Ascending aorta (tissue), 2 donors: ENCODE data around the gene AHCYL1. TPM values are rescaled to one million over a fixed set of nuclear protein-coding genes. Genes with fewer than 3 reads are reported as not detected.

Source experiments
- DNase-seq, 2 donors: peaks; one replicate each; pipeline ENCODE4 v3.0.0-alpha.2; 2019; ENCODE audit warnings: low spot score in 2 of 2
- H3K27ac ChIP-seq, 2 donors: fragments of 200-600 bp; sonication (generic); one replicate each; pipeline ENCODE4 v1.5.1; 2016 to 2017; ENCODE audit warnings: mild to moderate bottlenecking in 1 of 2
- H3K27me3 ChIP-seq: fragments of 200-600 bp; sonication (generic); one replicate; pipeline ENCODE4 v1.5.1; 2017
- H3K36me3 ChIP-seq, 2 donors: fragments of 200-600 bp; sonication (generic); one replicate each; pipeline ENCODE4 v1.5.1; 2016
- H3K4me1 ChIP-seq, 2 donors: fragments of 200-600 bp; sonication (generic); one replicate each; pipeline ENCODE4 v1.5.1; 2016 to 2017; ENCODE audit warnings: mild to moderate bottlenecking in 1 of 2
- H3K4me3 ChIP-seq, 2 donors: fragments of 200-600 bp; sonication (generic); one replicate each; pipeline ENCODE4 v1.5.1; 2016 to 2017; ENCODE audit warnings: mild to moderate bottlenecking in 1 of 2
- H3K9me3 ChIP-seq, 2 donors: fragments of 200-600 bp; sonication (generic); one replicate each; pipeline ENCODE4 v1.5.1; 2016
- CTCF ChIP-seq, 3 experiments: fragments of 200-600 bp in 2 of 3; fragments of 450-650 bp in 1 of 3; sonication (generic) in 2 of 3; IDR thresholded peaks; one replicate each; pipeline ENCODE4 v1.5.1; 2016 to 2019; ENCODE audit warnings: antibody characterized with exemption in 3 of 3, mild to moderate bottlenecking in 1 of 3, moderate library complexity in 1 of 3
- intact Hi-C: fragments of 100-400 bp; cut with DNase I; formaldehyde crosslinking; loops from one replicate; pipeline ENCODE4 v1.15.1; 2023
- total RNA-seq: library from RNA; depleted of rRNA; stranded (reverse); fragments of >200 nt; gene quantifications from one replicate; pipeline ENCODE4 v1.1.0, GENCODE V29; 2016

The AHCYL1 gene
- total RNA-seq, 1 donor from 2014 or later: 49.1 TPM

GRCh38 chr1:109993885-109994284 is 9.3 kb downstream of the AHCYL1 start:
- H3K27ac ChIP-seq: no peak overlapping the region
- no peak overlapping the region for H3K4me3 ChIP-seq
- H3K36me3 ChIP-seq: peaks cover 0 to 7% of the 10 kb centered on the region in 2 donors
- no peak for DNase-seq
- intact Hi-C loops: no loop called here
- no peaks in the 10 kb centered on the region for H3K9me3 ChIP-seq
- H3K27me3 ChIP-seq: no peaks in the 10 kb centered on the region
- peaks cover 0 to 20% of the 10 kb centered on the region in 2 donors for H3K4me1 ChIP-seq
- TF ChIP-seq CTCF (IDR thresholded peaks at IDR 0.05): no peak

GRCh38 chr1:109994654-109995053 is 10.1 kb downstream of the AHCYL1 start:
- intact Hi-C loops: no loop called here
- no peak overlapping the region for H3K27ac ChIP-seq
- no peak for DNase-seq
- H3K4me1 ChIP-seq: peaks cover 0 to 17% of the 10 kb centered on the region in 2 donors
- no peak for TF ChIP-seq CTCF (IDR thresholded peaks at IDR 0.05)
- H3K9me3 ChIP-seq: no peaks in the 10 kb centered on the region
- no peak overlapping the region for H3K4me3 ChIP-seq
- H3K27me3 ChIP-seq: no peaks in the 10 kb centered on the region
- peaks cover 0 to 7% of the 10 kb centered on the region in 2 donors for H3K36me3 ChIP-seq

- Histone ChIP-seq H3K4me3 (no peak overlapping the region), H3K36me3 (peaks cover 0 to 7% of the 10 kb centered on the region in 2 donors), H3K9me3 (no peaks in the 10 kb centered on the region), H3K27me3 (no peaks in the 10 kb centered on the region), H3K27ac (no peak overlapping the region), H3K4me1 (peaks cover 0 to 17% of the 10 kb centered on the region in 2 donors)
- no peak for TF ChIP-seq CTCF (IDR thresholded peaks at IDR 0.05)
- DNase-seq: no peak
- intact Hi-C loops: no loop called here
These were observed 11.0 kb downstream of the AHCYL1 start for GRCh38 chr1:109995536-109995935.

- intact Hi-C loops: no loop called here
- Histone ChIP-seq H3K27ac (no peak overlapping the region), H3K9me3 (no peaks in the 10 kb centered on the region), H3K4me3 (no peak overlapping the region), H3K27me3 (no peaks in the 10 kb centered on the region), H3K36me3 (peaks cover 0 to 7% of the 10 kb centered on the region in 2 donors), H3K4me1 (peaks cover 0 to 13% of the 10 kb centered on the region in 2 donors)
- TF ChIP-seq CTCF (IDR thresholded peaks at IDR 0.05): no peak
- DNase-seq: no peak
These were observed 11.9 kb downstream of the AHCYL1 start for GRCh38 chr1:109996476-109996875.

- no peak overlapping the region for H3K4me3 ChIP-seq
- intact Hi-C loops: no loop called here
- peaks cover 0 to 7% of the 10 kb centered on the region in 2 donors for H3K36me3 ChIP-seq
- no peaks in the 10 kb centered on the region for H3K9me3 ChIP-seq
- TF ChIP-seq CTCF (IDR thresholded peaks at IDR 0.05): no peak
- no peak overlapping the region for H3K27ac ChIP-seq
- no peak for DNase-seq
- H3K4me1 ChIP-seq: peaks cover 0 to 12% of the 10 kb centered on the region in 2 donors
- no peaks in the 10 kb centered on the region for H3K27me3 ChIP-seq
These were observed 12.8 kb downstream of the AHCYL1 start for GRCh38 chr1:109997204-109997866.
